ENCODE results near the gene SSTR5.
"Not testable (repeated sequence)": the region's sequence is repeated elsewhere in the genome, so short reads cannot be mapped to it uniquely, and the experiment has no call there.

The SSTR5 gene

GRCh38 chr16:1072526-1073261, at the start of gene SSTR5:
SSTR5 (plus strand) TSS chr16:1072747; CDS start chr16:1078869, 6,122 bp downstream.
- DNase-seq (ENCODE audit: low read depth in 2 of 2) = no peak

- DNase-seq (ENCODE audit: low read depth in 2 of 2) = no peak
Measured at GRCh38 chr16:1024138-1024537, 48.4 kb upstream of the SSTR5 start.

- not testable (repeated sequence) for DNase-seq (ENCODE audit: low read depth in 2 of 2)
Measured at GRCh38 chr16:1025183-1025809, 47.3 kb upstream of the SSTR5 start.

GRCh38 chr16:1026057-1026783, 46.3 kb upstream of the SSTR5 start:
- no peak for DNase-seq (ENCODE audit: low read depth in 2 of 2)

GRCh38 chr16:1026784-1027500, 45.6 kb upstream of the SSTR5 start:
- DNase-seq (ENCODE audit: low read depth in 2 of 2) = no peak

- DNase-seq (ENCODE audit: low read depth in 2 of 2) = no peak
Measured at GRCh38 chr16:1027501-1027815, 45.1 kb upstream of the SSTR5 start.

GRCh38 chr16:1028056-1028455, 44.5 kb upstream of the SSTR5 start:
- no peak for DNase-seq (ENCODE audit: low read depth in 2 of 2)

GRCh38 chr16:1028524-1029258, 43.9 kb upstream of the SSTR5 start:
- no peak for DNase-seq (ENCODE audit: low read depth in 2 of 2)

- no peak for DNase-seq (ENCODE audit: low read depth in 2 of 2)
Measured at GRCh38 chr16:1029259-1029545, 43.3 kb upstream of the SSTR5 start.

- no peak for DNase-seq (ENCODE audit: low read depth in 2 of 2)
Measured at GRCh38 chr16:1030473-1030901, 42.1 kb upstream of the SSTR5 start.

- no peak for DNase-seq (ENCODE audit: low read depth in 2 of 2)
Measured at GRCh38 chr16:1031666-1032065, 40.9 kb upstream of the SSTR5 start.

GRCh38 chr16:1032607-1033006, 39.9 kb upstream of the SSTR5 start:
- DNase-seq (ENCODE audit: low read depth in 2 of 2) = no peak

GRCh38 chr16:1033128-1033679, 39.3 kb upstream of the SSTR5 start:
- no peak for DNase-seq (ENCODE audit: low read depth in 2 of 2)

- no peak for DNase-seq (ENCODE audit: low read depth in 2 of 2)
Measured at GRCh38 chr16:1034230-1035065, 38.1 kb upstream of the SSTR5 start.

- DNase-seq (ENCODE audit: low read depth in 2 of 2) = no peak
Measured at GRCh38 chr16:1035066-1035415, 37.5 kb upstream of the SSTR5 start.

- no peak for DNase-seq (ENCODE audit: low read depth in 2 of 2)
Measured at GRCh38 chr16:1036166-1036565, 36.4 kb upstream of the SSTR5 start.

GRCh38 chr16:1036726-1037393, 35.7 kb upstream of the SSTR5 start:
- DNase-seq (ENCODE audit: low read depth in 2 of 2) = no peak

- DNase-seq (ENCODE audit: low read depth in 2 of 2) = no peak
Measured at GRCh38 chr16:1037394-1038257, 34.9 kb upstream of the SSTR5 start.

- DNase-seq (ENCODE audit: low read depth in 2 of 2) = no peak
Measured at GRCh38 chr16:1038932-1039331, 33.6 kb upstream of the SSTR5 start.

All from stimulated activated CD4-positive, alpha-beta T cell treated with anti-CD3 and anti-CD28 coated beads, Interleukin-1b, Interleukin-23, amount 100 ng/mL, for 1 hour (primary cell).